KG1 (cell line): ENCODE measurements around the gene PCDHAC1.

Experiments
- DNase-seq: peaks from one replicate; lab custom pipeline; 2025; lab: John Stamatoyannopoulos, UW

The PCDHAC1 gene

GRCh38 chr5:140967226-140967893 lies 41.3 kb downstream of the PCDHAC1 start:
- no peak for DNase-seq

GRCh38 chr5:140969880-140970279 lies 43.8 kb downstream of the PCDHAC1 start:
- DNase-seq, result no peak

GRCh38 chr5:140973550-140973949 lies 47.5 kb downstream of the PCDHAC1 start:
- DNase-seq, result no peak

DNA sequence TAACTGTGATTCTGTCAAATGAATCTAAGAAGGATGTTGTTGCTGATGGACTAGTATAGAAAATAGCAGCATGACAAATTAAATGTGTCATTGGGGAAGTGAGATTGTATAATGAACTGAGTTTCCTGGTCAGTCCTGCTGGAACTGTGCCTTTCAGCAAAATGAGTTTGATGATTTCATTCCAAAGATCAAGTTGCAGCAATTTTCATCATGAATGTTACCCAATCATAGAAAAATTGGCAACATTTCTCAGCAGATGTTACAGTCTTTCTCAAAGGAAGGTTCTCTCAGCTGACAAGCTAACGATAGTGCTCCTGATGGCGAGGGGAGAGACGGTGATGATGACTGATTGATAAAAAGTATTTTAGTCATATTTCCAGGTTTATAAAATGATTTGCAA lies 50.9 kb downstream of the PCDHAC1 start:
- no peak for DNase-seq

DNA sequence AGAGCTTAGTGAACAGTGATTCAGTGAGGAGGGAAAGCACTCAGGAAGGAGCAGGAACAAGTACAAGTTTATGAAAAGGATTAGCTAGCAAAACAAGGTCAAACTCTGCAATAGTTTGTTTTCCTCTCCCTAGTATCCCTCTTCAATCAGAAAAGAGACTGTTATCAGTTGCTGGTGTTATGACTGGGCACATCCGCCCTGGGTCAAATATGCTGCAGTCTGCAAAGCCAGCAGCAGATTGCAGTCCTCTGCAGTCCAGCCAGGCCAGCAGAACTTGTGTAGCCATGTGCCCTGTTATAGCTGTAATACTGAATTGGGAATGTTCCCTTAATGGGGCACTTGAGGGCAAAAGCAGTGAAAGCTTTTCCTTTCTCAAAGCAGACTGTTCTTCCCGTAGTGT lies 52.2 kb downstream of the PCDHAC1 start:
- no peak for DNase-seq

DNA sequence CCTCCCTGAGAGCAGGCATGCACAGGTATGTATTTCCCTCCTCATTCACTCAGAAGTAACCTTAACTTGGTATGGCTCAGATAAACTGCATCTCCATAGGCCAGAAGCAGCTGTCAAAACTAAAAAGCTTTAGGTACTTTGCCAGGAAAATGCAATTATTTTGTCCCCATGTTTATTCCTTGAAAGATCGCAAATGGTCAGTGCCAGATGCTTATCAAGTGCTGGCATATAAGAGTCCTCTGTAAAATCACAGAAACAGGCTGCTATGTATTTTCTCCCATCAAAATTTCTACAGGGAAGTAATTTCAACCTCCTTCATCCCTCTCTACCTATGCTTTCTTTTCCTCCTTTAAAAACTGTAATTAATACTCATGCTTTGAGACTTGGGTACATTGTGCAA lies 52.9 kb downstream of the PCDHAC1 start:
- no peak for DNase-seq
